ENCODE data around the gene DGUOK. TPM values are rescaled to one million over a fixed set of nuclear protein-coding genes. Genes with fewer than 3 reads are reported as not detected.

DGUOK gene
- polyA plus RNA-seq, 1 donor from 2014 or later: 168 TPM

DNA sequence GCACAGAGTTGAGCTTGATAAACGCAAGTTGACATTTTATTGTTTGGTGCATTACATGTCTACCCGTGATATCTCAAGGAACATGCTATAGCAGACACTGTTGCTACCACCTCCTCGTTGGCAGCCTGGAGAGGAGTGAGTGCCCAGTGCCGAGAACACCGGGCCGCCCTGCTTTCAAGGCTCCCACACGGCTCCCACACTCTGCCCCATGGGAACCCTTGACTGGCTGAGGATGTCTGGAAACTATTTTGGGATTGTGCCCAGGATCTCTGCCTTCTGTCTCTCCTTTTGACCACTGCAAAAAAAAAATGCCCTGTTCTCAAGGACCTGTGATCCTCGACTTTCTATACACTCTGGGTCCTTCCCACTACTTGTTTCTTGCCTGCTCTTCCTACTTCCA lies 79.1 kb downstream of the DGUOK start:
- H3K9ac ChIP-seq (ENCODE audit: low read length): no peak overlapping the region
- H3K9me3 ChIP-seq (ENCODE audit: low read length): no peaks in the 10 kb centered on the region
- peaks cover 87% of the 10 kb centered on the region for H3K79me2 ChIP-seq (replicated peaks; ENCODE audit: insufficient read depth, low read length)
- H3K27me3 ChIP-seq (ENCODE audit: insufficient read depth, low read depth, low read length): no peaks in the 10 kb centered on the region
- H4K20me1 ChIP-seq (ENCODE audit: insufficient read depth): peaks cover 32% of the 10 kb centered on the region
- H3F3A ChIP-seq (ENCODE audit: insufficient read depth, low read length, poor library complexity, severe bottlenecking): peaks cover 5% of the 10 kb centered on the region
- H3K27ac ChIP-seq (ENCODE audit: low read length): no peak overlapping the region
- peak overlapping the region; percentile 73 for H3K4me3 ChIP-seq (ENCODE audit: low read length)
- no peak overlapping the region for H2AFZ ChIP-seq (ENCODE audit: low read depth, low read length)
- H3K36me3 ChIP-seq (ENCODE audit: insufficient read depth, low read length): no peaks in the 10 kb centered on the region
- no peaks in the 10 kb centered on the region for H3K9me2 ChIP-seq (ENCODE audit: insufficient read depth, low read length)
- H3K4me2 ChIP-seq (ENCODE audit: low read length): no peak overlapping the region
- no peak for TF ChIP-seq EP300 (conservative IDR thresholded peaks at IDR 0.05; ENCODE audit: poor library complexity, severe bottlenecking)
- TF ChIP-seq RAD21 (conservative IDR thresholded peaks at IDR 0.05): no peak
- TF ChIP-seq MXI1 (conservative IDR thresholded peaks at IDR 0.05; ENCODE audit: poor library complexity, severe bottlenecking): no peak

GRCh38 chr2:74006459-74006858 lies 79.8 kb downstream of the DGUOK start:
- H3F3A ChIP-seq (ENCODE audit: insufficient read depth, low read length, poor library complexity, severe bottlenecking): peaks cover 5% of the 10 kb centered on the region
- peaks cover 87% of the 10 kb centered on the region for H3K79me2 ChIP-seq (replicated peaks; ENCODE audit: insufficient read depth, low read length)
- H3K9me3 ChIP-seq (ENCODE audit: low read length): no peaks in the 10 kb centered on the region
- no peak overlapping the region for H3K27ac ChIP-seq (ENCODE audit: low read length)
- no peaks in the 10 kb centered on the region for H3K36me3 ChIP-seq (ENCODE audit: insufficient read depth, low read length)
- no peak overlapping the region for H3K4me2 ChIP-seq (ENCODE audit: low read length)
- H2AFZ ChIP-seq (ENCODE audit: low read depth, low read length): no peak overlapping the region
- H3K4me3 ChIP-seq (ENCODE audit: low read length): peak overlapping the region; percentile 73
- H3K27me3 ChIP-seq (ENCODE audit: insufficient read depth, low read depth, low read length): no peaks in the 10 kb centered on the region
- peaks cover 32% of the 10 kb centered on the region for H4K20me1 ChIP-seq (ENCODE audit: insufficient read depth)
- no peak overlapping the region for H3K9ac ChIP-seq (ENCODE audit: low read length)
- no peak for TF ChIP-seq SMC3 (conservative IDR thresholded peaks at IDR 0.05; ENCODE audit: poor library complexity)
- TF ChIP-seq EZH2 (IDR thresholded peaks at IDR 0.05; ENCODE audit: borderline replicate concordance, insufficient read depth, low read length, poor library complexity, severe bottlenecking): no peak
- TF ChIP-seq, protein P1, sequence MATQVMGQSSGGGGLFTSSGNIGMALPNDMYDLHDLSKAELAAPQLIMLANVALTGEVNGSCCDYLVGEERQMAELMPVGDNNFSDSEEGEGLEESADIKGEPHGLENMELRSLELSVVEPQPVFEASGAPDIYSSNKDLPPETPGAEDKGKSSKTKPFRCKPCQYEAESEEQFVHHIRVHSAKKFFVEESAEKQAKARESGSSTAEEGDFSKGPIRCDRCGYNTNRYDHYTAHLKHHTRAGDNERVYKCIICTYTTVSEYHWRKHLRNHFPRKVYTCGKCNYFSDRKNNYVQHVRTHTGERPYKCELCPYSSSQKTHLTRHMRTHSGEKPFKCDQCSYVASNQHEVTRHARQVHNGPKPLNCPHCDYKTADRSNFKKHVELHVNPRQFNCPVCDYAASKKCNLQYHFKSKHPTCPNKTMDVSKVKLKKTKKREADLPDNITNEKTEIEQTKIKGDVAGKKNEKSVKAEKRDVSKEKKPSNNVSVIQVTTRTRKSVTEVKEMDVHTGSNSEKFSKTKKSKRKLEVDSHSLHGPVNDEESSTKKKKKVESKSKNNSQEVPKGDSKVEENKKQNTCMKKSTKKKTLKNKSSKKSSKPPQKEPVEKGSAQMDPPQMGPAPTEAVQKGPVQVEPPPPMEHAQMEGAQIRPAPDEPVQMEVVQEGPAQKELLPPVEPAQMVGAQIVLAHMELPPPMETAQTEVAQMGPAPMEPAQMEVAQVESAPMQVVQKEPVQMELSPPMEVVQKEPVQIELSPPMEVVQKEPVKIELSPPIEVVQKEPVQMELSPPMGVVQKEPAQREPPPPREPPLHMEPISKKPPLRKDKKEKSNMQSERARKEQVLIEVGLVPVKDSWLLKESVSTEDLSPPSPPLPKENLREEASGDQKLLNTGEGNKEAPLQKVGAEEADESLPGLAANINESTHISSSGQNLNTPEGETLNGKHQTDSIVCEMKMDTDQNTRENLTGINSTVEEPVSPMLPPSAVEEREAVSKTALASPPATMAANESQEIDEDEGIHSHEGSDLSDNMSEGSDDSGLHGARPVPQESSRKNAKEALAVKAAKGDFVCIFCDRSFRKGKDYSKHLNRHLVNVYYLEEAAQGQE (IDR thresholded peaks at IDR 0.05; ENCODE audit: borderline replicate concordance): no peak
- TF ChIP-seq RAD21 (conservative IDR thresholded peaks at IDR 0.05): no peak
- H3K9me2 ChIP-seq (ENCODE audit: insufficient read depth, low read length): no peaks in the 10 kb centered on the region

GRCh38 chr2:74007121-74007520 lies 80.4 kb downstream of the DGUOK start:
- peaks cover 32% of the 10 kb centered on the region for H4K20me1 ChIP-seq (ENCODE audit: insufficient read depth)
- H3K4me2 ChIP-seq (ENCODE audit: low read length): no peak overlapping the region
- H3K9ac ChIP-seq (ENCODE audit: low read length): no peak overlapping the region
- H3K9me2 ChIP-seq (ENCODE audit: insufficient read depth, low read length): no peaks in the 10 kb centered on the region
- TF ChIP-seq, protein P2, sequence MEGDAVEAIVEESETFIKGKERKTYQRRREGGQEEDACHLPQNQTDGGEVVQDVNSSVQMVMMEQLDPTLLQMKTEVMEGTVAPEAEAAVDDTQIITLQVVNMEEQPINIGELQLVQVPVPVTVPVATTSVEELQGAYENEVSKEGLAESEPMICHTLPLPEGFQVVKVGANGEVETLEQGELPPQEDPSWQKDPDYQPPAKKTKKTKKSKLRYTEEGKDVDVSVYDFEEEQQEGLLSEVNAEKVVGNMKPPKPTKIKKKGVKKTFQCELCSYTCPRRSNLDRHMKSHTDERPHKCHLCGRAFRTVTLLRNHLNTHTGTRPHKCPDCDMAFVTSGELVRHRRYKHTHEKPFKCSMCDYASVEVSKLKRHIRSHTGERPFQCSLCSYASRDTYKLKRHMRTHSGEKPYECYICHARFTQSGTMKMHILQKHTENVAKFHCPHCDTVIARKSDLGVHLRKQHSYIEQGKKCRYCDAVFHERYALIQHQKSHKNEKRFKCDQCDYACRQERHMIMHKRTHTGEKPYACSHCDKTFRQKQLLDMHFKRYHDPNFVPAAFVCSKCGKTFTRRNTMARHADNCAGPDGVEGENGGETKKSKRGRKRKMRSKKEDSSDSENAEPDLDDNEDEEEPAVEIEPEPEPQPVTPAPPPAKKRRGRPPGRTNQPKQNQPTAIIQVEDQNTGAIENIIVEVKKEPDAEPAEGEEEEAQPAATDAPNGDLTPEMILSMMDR (IDR thresholded peaks at IDR 0.05; ENCODE audit: poor library complexity, severe bottlenecking): no peak
- TF ChIP-seq POLR2AphosphoS5 (IDR thresholded peaks at IDR 0.05) (no peak), EP300 (conservative IDR thresholded peaks at IDR 0.05; ENCODE audit: poor library complexity, severe bottlenecking) (no peak), RAD21 (conservative IDR thresholded peaks at IDR 0.05) (no peak), MXI1 (conservative IDR thresholded peaks at IDR 0.05; ENCODE audit: poor library complexity, severe bottlenecking) (no peak), SMC3 (conservative IDR thresholded peaks at IDR 0.05; ENCODE audit: poor library complexity) (no peak), TAF1 (IDR thresholded peaks at IDR 0.05; ENCODE audit: low read depth) (no peak), EZH2 (IDR thresholded peaks at IDR 0.05; ENCODE audit: borderline replicate concordance, insufficient read depth, low read length, poor library complexity, severe bottlenecking) (no peak)
- TF ChIP-seq, protein P1 (IDR thresholded peaks at IDR 0.05; ENCODE audit: borderline replicate concordance): no peak
- H3K27ac ChIP-seq (ENCODE audit: low read length): no peak overlapping the region
- H3K4me3 ChIP-seq (ENCODE audit: low read length): peak overlapping the region; percentile 11
- no peaks in the 10 kb centered on the region for H3K27me3 ChIP-seq (ENCODE audit: insufficient read depth, low read depth, low read length)
- H3K9me3 ChIP-seq (ENCODE audit: low read length): no peaks in the 10 kb centered on the region
- no peaks in the 10 kb centered on the region for H3K36me3 ChIP-seq (ENCODE audit: insufficient read depth, low read length)
- no peak overlapping the region for H2AFZ ChIP-seq (ENCODE audit: low read depth, low read length)
- H3F3A ChIP-seq (ENCODE audit: insufficient read depth, low read length, poor library complexity, severe bottlenecking): no peaks in the 10 kb centered on the region
- H3K79me2 ChIP-seq (replicated peaks; ENCODE audit: insufficient read depth, low read length): peaks cover 86% of the 10 kb centered on the region

Measured in neural cell (in vitro differentiated cells).